Epithelial cell of proximal tubule (primary cell): ENCODE measurements around the gene INPP5A. TPM values are rescaled to one million over a fixed set of nuclear protein-coding genes. Genes with fewer than 3 reads are reported as not detected.

Experiments
- DNase-seq: peaks from one replicate; pipeline ENCODE4 v3.0.0-alpha.2; 2011; ENCODE audit warnings: low read depth
- H3K4me3 ChIP-seq: 2 replicates; pipeline ENCODE4 v1.5.1; 2011; ENCODE audit warnings: low read depth, mild to moderate bottlenecking, low read length
- CTCF ChIP-seq: conservative IDR thresholded peaks from 2 replicates; pipeline ENCODE4 v1.5.1; 2012; ENCODE audit warnings: low read depth, mild to moderate bottlenecking, low read length
- total RNA-seq: library from RNA; depleted of rRNA; stranded (reverse); fragments of >200 nt; gene quantifications from 2 replicates; pipeline ENCODE4 v1.2.3, GENCODE V29; 2015

Gene INPP5A
- total RNA-seq, 1 donor from 2014 or later = 30.4 TPM

- no peak for TF ChIP-seq CTCF
- no peak for DNase-seq
- no peak overlapping the region for H3K4me3 ChIP-seq
These were observed 112.2 kb downstream of the INPP5A start for GRCh38 chr10:132649651-132650360.

- no peak for TF ChIP-seq CTCF
- no peak overlapping the region for H3K4me3 ChIP-seq
- DNase-seq = no peak
These were observed 113.1 kb downstream of the INPP5A start for GRCh38 chr10:132650611-132651250.

GRCh38 chr10:132651511-132652029 lies 114.0 kb downstream of the INPP5A start:
- H3K4me3 ChIP-seq = no peak overlapping the region
- TF ChIP-seq CTCF = no peak
- no peak for DNase-seq

- no peak overlapping the region for H3K4me3 ChIP-seq
- no peak for DNase-seq
- no peak for TF ChIP-seq CTCF
These were observed 114.9 kb downstream of the INPP5A start for GRCh38 chr10:132652446-132652845.

DNA sequence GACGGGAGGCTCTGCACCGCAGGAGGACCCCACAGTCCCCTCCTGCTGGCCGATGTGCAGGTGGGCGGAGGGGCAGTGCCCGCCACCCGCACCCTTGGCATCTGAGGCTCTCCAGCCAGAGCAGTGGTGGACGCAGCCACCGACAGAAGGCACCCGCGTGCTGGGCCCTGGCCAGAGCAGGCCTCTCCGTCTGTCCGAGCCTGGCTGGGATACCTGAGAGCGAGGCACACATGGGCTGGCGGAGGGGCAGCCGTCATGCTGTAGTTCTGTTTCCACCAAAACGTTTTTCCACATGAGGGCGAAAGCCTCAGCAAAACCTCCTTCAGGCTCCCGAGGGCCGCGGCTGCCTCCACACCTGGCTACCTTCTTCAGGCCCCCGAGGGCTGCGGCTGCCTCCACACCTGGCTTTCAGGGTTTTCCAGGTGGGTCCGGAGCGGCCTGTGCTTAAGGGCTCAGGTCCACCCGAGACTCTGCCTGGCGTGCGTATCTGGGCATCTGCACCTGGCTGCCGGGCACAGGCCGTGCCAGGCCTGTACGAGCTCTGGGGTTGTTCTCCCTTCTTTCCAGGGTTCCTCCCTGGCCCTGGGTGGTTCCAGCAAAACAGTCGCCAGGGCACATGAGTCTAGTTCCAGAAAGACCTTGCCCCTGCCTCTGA lies 115.5 kb downstream of the INPP5A start:
- DNase-seq = no peak
- no peak for TF ChIP-seq CTCF
- H3K4me3 ChIP-seq = no peak overlapping the region

DNA sequence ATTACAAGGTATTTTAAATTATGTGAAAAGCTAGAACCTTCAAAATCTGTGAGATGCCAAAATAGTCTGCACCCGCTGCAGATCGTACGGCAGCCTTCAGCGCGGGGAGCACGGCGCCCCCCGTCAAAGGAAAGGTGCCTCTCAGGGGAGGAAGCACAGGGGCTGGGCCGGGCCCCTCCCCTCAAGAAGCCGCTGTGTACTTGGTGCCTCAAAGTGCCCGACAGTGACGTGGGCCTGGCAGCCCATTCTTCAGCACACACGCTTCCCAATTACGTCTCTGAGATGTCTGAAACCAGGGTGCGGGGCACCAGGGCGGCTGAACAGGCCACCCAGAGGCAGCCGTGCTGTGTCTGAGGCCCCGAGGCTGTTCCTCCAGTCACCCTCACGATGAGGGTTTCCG lies 116.1 kb downstream of the INPP5A start:
- H3K4me3 ChIP-seq = no peak overlapping the region
- DNase-seq = no peak
- no peak for TF ChIP-seq CTCF
